GM21447 (cell line): Measurements from ENCODE around the gene SNPH.

Source experiments
- ATAC-seq: cut with Tn5 transposase; IDR thresholded peaks from one replicate; pipeline ENCODE4 v1.9.1; 2021; ENCODE audit not compliant: unreplicated experiment

SNPH gene

DNA sequence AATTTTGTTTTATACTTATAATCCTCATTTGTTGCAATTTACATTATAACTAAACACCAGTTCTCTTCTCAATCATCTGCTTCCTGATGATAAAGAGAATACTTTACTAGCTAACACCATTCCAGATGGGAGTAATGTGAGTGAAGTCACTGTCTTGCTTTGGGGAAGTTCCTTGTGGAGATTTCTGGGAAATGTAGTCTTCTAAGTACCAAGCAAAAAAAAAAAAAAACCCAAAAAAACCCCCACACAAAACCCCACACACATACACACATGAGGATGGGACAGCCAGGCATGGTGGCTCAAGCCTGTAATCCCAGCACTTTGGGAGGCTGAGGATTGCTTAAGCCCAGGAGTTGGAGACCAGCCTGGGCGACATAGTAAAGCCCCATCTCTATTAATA, 2.2 kb upstream of the SNPH start:
- ATAC-seq: no peak

DNA sequence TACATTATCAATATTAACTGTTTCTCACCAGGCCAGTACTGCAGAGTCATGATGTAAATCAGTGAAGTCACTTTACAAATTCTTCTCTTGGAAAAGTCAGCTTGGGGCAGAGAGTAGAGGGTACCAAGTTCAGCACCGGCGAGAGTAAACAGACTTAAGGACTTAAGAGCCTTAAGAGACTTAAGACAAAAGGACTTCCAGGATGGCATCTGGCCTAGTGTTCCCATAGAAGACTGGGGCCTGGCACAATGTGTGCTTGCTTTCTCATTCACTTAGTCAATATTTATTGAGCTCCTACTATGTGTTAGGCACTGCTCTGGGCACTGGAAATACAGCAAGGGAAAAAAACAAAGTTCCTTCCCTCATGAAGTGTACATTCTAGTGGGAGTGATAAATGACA, 1.4 kb upstream of the SNPH start:
- ATAC-seq: no peak

GRCh38 chr20:1265226-1265915, 723 bp upstream of the SNPH start:
- ATAC-seq: no peak

DNA sequence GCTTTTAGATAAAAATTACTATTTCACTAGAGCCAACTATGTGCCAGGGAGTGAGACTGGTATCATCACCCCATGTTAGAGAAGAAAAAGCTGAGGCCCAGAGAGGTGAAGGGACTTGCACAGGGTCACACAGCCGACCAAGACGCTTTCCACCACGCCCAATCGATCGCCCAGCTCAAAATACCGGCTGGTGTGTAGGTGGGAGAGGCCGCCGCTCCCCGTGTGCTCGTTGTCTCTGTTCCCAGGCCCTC, 253 bp upstream of the SNPH start:
- no peak for ATAC-seq

DNA sequence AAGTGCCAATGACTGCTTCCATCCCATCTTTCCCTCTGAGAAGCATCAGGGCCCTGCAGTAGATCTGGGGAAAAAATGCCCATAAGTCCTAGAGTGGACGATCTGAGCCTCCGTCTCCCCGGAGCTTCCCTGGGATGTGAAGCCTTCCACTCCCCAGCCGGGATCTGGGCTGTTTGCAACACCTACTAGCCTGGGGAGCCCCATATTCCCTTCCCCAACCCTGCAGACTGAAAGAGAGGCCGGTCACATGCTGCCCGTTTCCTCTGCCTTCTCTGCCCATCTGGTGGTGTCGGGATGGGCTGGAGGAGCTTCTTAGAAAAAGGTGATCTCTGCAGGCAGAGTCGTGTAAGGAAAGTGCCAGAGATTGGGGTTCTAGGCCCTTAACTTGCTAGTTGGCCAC, 1.1 kb downstream of the SNPH start:
- ATAC-seq: no peak

- ATAC-seq: no peak
Measured at GRCh38 chr20:1267809-1268374, 1.8 kb downstream of the SNPH start.

DNA sequence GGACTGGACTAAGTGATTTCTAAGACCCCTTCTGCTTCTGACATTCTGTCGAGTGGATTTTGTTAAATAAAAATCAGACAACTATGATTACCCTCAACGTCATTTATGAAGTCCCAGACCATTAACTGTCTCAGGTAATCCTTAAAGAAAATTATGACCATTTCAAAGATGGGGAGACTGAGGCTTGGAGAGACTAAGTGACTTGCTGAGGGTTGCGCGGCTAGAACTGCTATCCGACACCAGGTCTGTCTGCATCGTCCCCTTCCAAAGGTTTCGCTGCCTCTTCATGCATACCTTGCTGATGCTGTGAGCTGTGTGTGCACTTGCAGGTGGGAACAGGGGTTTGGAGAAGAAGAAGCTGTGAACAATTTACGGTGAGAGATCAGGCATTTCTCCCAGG, 3.1 kb downstream of the SNPH start:
- ATAC-seq: no peak

- no peak for ATAC-seq
Measured at GRCh38 chr20:1269850-1270249, 3.8 kb downstream of the SNPH start.

- no peak for ATAC-seq
Measured at GRCh38 chr20:1272368-1273100, 6.4 kb downstream of the SNPH start.

DNA sequence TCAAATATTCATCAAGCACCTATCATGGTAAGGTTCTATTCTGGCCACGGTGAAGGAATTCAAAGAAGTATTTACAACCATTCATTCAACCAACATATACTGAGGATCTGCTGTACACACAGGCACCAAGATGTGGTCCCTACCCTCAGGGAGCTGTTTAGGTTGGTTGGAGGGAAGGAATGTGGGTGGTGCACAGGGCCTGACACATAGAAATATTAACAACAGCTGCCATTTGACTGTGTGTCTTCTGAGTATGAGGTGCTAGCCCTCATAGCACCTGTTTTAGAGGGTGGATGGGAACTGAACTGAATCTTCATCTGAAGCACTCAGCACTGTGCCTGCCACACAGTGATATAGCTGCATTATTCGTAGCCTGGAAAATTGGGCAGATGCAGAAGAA, 7.3 kb downstream of the SNPH start:
- ATAC-seq: no peak

DNA sequence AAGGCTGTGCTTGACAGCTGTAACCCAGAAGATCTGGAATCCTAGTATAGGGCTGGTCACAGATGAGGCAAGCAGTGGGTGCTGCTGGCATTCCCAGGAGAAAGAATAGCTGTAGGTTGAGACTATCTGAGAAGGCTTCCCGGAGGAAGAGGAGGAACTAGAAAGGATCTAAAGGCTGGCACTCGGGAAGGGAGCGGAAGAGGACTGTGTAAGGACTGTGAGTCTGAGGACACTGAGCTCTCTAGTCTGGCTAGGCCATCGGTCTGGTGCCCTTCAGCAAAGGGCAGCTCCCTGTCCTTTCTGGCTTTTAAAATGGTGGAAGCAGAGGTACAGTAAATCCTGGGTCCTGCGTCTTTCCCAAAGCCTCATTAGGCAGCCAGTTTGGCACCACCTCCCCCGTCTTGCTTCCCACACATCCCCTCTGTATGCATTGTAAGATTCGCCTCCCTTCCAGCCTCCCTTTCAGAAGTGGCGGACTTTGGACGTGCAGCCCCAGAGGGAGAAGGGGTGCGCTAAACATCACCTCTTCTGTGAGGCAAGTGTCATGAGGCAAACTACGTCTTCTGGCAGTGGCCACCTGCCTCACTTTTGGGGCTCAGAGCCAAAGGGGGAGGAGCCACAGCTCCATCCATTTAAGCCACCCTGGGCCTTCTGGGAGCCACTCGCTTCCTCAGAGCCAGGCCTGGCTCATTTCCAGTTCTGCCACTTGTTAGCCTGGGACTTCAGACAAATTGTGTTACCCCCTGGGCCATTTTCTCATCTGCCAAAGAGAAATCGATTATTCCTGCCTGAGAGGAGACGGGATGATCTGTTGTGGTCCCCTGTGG, 8.6 kb downstream of the SNPH start:
- no peak for ATAC-seq

- no peak for ATAC-seq
Measured at GRCh38 chr20:1275919-1276318, 9.8 kb downstream of the SNPH start.

GRCh38 chr20:1277529-1278322, 11.6 kb downstream of the SNPH start:
- ATAC-seq: no peak

GRCh38 chr20:1278993-1279392, 12.9 kb downstream of the SNPH start:
- no peak for ATAC-seq

GRCh38 chr20:1280195-1281102, 14.4 kb downstream of the SNPH start:
- ATAC-seq: no peak

DNA sequence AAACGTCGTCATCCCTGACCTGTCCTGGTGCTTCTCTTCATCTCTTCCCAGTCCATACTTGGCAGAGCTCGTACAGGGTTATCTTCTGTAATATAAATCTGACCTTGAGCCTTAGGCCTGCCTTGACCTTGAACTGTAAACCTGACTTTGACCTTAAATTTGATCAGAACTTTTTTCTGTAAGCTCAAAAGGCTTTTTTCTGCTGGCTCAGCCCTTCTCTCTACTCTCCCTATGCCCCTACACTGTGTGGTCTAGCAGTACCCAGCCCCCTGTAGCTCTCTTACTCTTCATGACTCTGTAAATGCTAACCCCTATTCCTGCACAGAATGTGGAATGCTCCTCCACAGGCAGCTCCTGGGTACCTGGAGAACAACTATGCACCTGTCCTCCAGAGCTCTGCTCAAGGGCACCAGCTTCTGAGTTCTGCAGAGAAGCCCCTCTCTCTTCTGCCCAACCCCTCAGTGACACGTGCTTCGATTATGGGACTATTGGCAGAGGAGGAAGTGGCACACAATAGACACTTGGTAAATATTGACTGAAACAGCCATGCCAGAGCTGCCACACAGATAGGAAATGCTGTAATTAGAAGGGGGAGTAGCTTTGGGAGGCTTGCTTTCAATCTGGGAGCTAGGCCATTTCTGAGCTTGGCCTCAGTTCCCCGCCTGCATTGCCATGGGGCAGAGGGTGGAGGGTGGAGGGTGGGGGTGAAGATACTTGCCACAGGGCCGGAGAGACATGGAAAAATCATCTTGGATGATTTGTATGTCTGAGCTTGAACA, 15.4 kb downstream of the SNPH start:
- ATAC-seq: no peak

DNA sequence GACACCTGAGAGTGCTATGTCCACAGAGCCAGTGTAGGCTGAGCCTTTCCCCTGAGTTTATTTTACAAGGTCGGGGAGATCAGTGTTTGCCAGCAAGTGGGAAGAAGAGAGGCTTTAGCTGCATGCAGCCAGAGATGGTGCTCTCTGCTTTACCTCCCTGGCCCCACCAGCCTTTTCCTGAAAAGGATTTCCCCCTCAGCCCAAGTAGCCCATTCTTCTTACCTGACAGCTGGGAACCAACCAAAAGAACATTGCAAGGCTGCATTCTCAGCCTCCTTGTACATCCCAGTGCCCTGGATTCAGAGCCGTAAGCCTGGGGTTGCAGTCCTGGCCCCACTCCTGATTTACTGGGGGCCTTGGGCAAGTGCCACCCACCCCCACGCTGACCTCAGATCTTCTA, 16.9 kb downstream of the SNPH start:
- no peak for ATAC-seq

GRCh38 chr20:1283522-1284510, 17.7 kb downstream of the SNPH start:
- no peak for ATAC-seq
